ENCODE results near the gene MPC1L.

Gene MPC1L

DNA sequence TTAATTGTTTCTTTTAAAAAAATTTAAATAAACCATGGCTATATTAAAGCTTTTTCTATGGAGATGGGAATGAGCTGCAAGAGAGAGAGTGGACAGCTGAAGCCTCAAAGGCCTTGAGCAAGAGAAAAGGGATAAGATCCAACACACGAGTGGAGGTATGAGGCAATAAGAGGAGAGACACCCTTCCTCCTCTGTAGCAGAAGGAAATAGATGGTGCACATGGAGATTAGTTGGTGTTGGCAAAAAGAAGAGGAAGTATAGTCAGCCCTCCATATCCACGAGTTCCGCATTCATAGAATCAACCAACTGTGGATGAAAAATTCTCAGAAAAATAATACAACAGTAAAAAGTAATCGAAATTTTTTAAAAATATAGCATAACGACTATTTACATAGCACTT, 20.9 kb downstream of the MPC1L start:
- Histone ChIP-seq H2BK12ac (ENCODE audit: low read length) (no peak overlapping the region), H2BK5ac (ENCODE audit: low read length) (no peak overlapping the region), H3K36me3 (replicated peaks in 1 of 2; ENCODE audit: control insufficient read depth in 2 of 2, insufficient read depth in 2 of 2, low read length in 2 of 2) (peaks cover 1 to 12% of the 10 kb centered on the region in 2 donors), H3K27ac (replicated peaks; ENCODE audit: low read length) (no peak overlapping the region), H4K8ac (ENCODE audit: low read depth, low read length) (no peak overlapping the region), H2AK5ac (ENCODE audit: low read depth, low read length) (no peak overlapping the region), H3K4me2 (ENCODE audit: insufficient read depth, low read length, poor library complexity, severe bottlenecking) (no peak overlapping the region), H3K4me1 (ENCODE audit: control insufficient read depth in 2 of 2, insufficient read depth in 1 of 2, low read depth in 1 of 2, low read length in 2 of 2) (peaks cover 0 to 3% of the 10 kb centered on the region in 2 donors), H3K79me1 (ENCODE audit: low read depth, low read length) (peaks cover 3% of the 10 kb centered on the region), H3K9ac (ENCODE audit: low read depth, low read length, poor library complexity) (no peak overlapping the region), H4K91ac (ENCODE audit: low read depth, low read length, poor library complexity) (no peak overlapping the region), H2BK15ac (ENCODE audit: low read length) (no peak overlapping the region), H3K18ac (ENCODE audit: low read length) (no peak overlapping the region), H2BK120ac (ENCODE audit: low read depth, low read length) (no peak overlapping the region), H3K23ac (ENCODE audit: low read depth, low read length, poor library complexity) (no peak overlapping the region), H3K14ac (ENCODE audit: low read length) (no peak overlapping the region), H2AFZ (ENCODE audit: low read length) (no peak overlapping the region), H3K4ac (ENCODE audit: low read length) (no peak overlapping the region), H3K27me3 (ENCODE audit: control insufficient read depth in 3 of 3, insufficient read depth in 3 of 3, low read depth in 1 of 3, low read length in 3 of 3) (no peaks in the 10 kb centered on the region), H3K4me3 (ENCODE audit: low read length in 2 of 2) (no peak overlapping the region), H3K9me3 (replicated peaks in 1 of 2; ENCODE audit: control insufficient read depth in 2 of 2, insufficient read depth in 1 of 2, low read depth in 1 of 2, low read length in 2 of 2) (no peaks in the 10 kb centered on the region)
- DNase-seq (ENCODE audit: low spot score), result no peak
- no CpG with 5 or more reads among the region's 5 CpGs for WGBS, 2 donors (ENCODE audit: extremely low coverage in 2 of 2, insufficient read length in 2 of 2, insufficient replicate concordance in 1 of 2)

- H3K4ac ChIP-seq (ENCODE audit: low read length), result no peak overlapping the region
- peaks cover 0 to 8% of the 10 kb centered on the region in 2 donors for H3K36me3 ChIP-seq (replicated peaks in 1 of 2; ENCODE audit: control insufficient read depth in 2 of 2, insufficient read depth in 2 of 2, low read length in 2 of 2)
- H3K4me2 ChIP-seq (ENCODE audit: insufficient read depth, low read length, poor library complexity, severe bottlenecking), result no peak overlapping the region
- no peaks in the 10 kb centered on the region for H3K9me3 ChIP-seq (replicated peaks in 1 of 2; ENCODE audit: control insufficient read depth in 2 of 2, insufficient read depth in 1 of 2, low read depth in 1 of 2, low read length in 2 of 2)
- H3K79me1 ChIP-seq (ENCODE audit: low read depth, low read length), result peaks cover 3% of the 10 kb centered on the region
- no peak overlapping the region for H3K4me3 ChIP-seq (ENCODE audit: low read length in 2 of 2)
- H2AK5ac ChIP-seq (ENCODE audit: low read depth, low read length), result no peak overlapping the region
- no peaks in the 10 kb centered on the region for H3K27me3 ChIP-seq (ENCODE audit: control insufficient read depth in 3 of 3, insufficient read depth in 3 of 3, low read depth in 1 of 3, low read length in 3 of 3)
- no peak overlapping the region for H2BK5ac ChIP-seq (ENCODE audit: low read length)
- no peak overlapping the region for H3K27ac ChIP-seq (replicated peaks; ENCODE audit: low read length)
- H4K8ac ChIP-seq (ENCODE audit: low read depth, low read length), result no peak overlapping the region
- peaks cover 0 to 3% of the 10 kb centered on the region in 2 donors for H3K4me1 ChIP-seq (ENCODE audit: control insufficient read depth in 2 of 2, insufficient read depth in 1 of 2, low read depth in 1 of 2, low read length in 2 of 2)
- H2BK15ac ChIP-seq (ENCODE audit: low read length), result no peak overlapping the region
- no peak overlapping the region for H3K14ac ChIP-seq (ENCODE audit: low read length)
- WGBS, 2 donors (ENCODE audit: extremely low coverage in 2 of 2, insufficient read length in 2 of 2, insufficient replicate concordance in 1 of 2), result no CpG with 5 or more reads among the region's 4 CpGs
- no peak overlapping the region for H3K9ac ChIP-seq (ENCODE audit: low read depth, low read length, poor library complexity)
- H4K91ac ChIP-seq (ENCODE audit: low read depth, low read length, poor library complexity), result no peak overlapping the region
- H2AFZ ChIP-seq (ENCODE audit: low read length), result no peak overlapping the region
- no peak overlapping the region for H3K18ac ChIP-seq (ENCODE audit: low read length)
- H2BK12ac ChIP-seq (ENCODE audit: low read length), result no peak overlapping the region
- no peak for DNase-seq (ENCODE audit: low spot score)
- no peak overlapping the region for H2BK120ac ChIP-seq (ENCODE audit: low read depth, low read length)
- no peak overlapping the region for H3K23ac ChIP-seq (ENCODE audit: low read depth, low read length, poor library complexity)
Measured at GRCh38 chrX:40644821-40645358, 21.7 kb downstream of the MPC1L start.

- Histone ChIP-seq H2AFZ (ENCODE audit: low read length) (peak overlapping the region; percentile 93), H3K14ac (ENCODE audit: low read length) (no peak overlapping the region), H3K36me3 (replicated peaks in 1 of 2; ENCODE audit: control insufficient read depth in 2 of 2, insufficient read depth in 2 of 2, low read length in 2 of 2) (peaks cover 0 to 24% of the 10 kb centered on the region in 2 donors), H2BK15ac (ENCODE audit: low read length) (no peak overlapping the region), H3K18ac (ENCODE audit: low read length) (peak overlapping the region; percentile 38), H3K9me3 (replicated peaks in 1 of 2; ENCODE audit: control insufficient read depth in 2 of 2, insufficient read depth in 1 of 2, low read depth in 1 of 2, low read length in 2 of 2) (no peaks in the 10 kb centered on the region), H3K27me3 (ENCODE audit: control insufficient read depth in 3 of 3, insufficient read depth in 3 of 3, low read depth in 1 of 3, low read length in 3 of 3) (no peaks in the 10 kb centered on the region), H3K27ac (replicated peaks; ENCODE audit: low read length) (no peak overlapping the region), H3K79me1 (ENCODE audit: low read depth, low read length) (peaks cover 3% of the 10 kb centered on the region), H2AK5ac (ENCODE audit: low read depth, low read length) (no peak overlapping the region), H3K4me2 (ENCODE audit: insufficient read depth, low read length, poor library complexity, severe bottlenecking) (peak overlapping the region; percentile 54), H3K4me1 (ENCODE audit: control insufficient read depth in 2 of 2, insufficient read depth in 1 of 2, low read depth in 1 of 2, low read length in 2 of 2) (peaks cover 0 to 3% of the 10 kb centered on the region in 2 donors), H3K4me3 (ENCODE audit: low read length in 2 of 2) (peak overlapping the region; percentile 74 to 94), H4K91ac (ENCODE audit: low read depth, low read length, poor library complexity) (no peak overlapping the region), H4K8ac (ENCODE audit: low read depth, low read length) (no peak overlapping the region), H2BK12ac (ENCODE audit: low read length) (no peak overlapping the region), H2BK120ac (ENCODE audit: low read depth, low read length) (no peak overlapping the region), H3K23ac (ENCODE audit: low read depth, low read length, poor library complexity) (no peak overlapping the region), H3K9ac (ENCODE audit: low read depth, low read length, poor library complexity) (peak overlapping the region; percentile 60), H2BK5ac (ENCODE audit: low read length) (no peak overlapping the region), H3K4ac (ENCODE audit: low read length) (no peak overlapping the region)
- no CpG with 5 or more reads among the region's 33 CpGs for WGBS, 2 donors (ENCODE audit: extremely low coverage in 2 of 2, insufficient read length in 2 of 2, insufficient replicate concordance in 1 of 2)
- DNase-seq (ENCODE audit: low spot score), result peak; percentile 15
Measured at GRCh38 chrX:40646489-40647306, 23.5 kb downstream of the MPC1L start.

Measured in neuronal stem cell (in vitro differentiated cells).